ENCODE results near the gene LSAMP.

The LSAMP gene

DNA sequence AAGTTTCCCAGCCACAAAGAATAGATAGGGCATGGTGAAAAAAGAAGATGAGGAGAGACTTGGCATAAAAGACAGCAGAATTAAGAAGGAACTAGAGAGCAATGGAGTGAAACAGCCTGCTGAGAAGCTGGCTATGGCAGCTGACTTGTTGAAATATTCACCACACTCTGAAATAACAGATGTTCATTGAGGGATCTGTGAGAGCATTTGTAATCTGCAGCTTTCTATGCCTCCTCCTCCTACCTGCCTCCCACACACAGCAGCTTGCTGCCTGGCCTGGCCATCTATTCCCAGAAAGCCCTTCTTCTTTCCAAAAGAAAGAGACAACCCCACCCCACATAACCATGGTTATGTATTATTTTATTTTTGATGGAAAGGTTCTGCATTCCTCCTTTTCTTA lies 518.1 kb downstream of the LSAMP start:
- Mint-ChIP-seq H3K36me3 (ENCODE audit: low read depth) (no peaks in the 10 kb centered on the region), H3K27me3 (peaks cover 12% of the 10 kb centered on the region)
- ATAC-seq = no peak

DNA sequence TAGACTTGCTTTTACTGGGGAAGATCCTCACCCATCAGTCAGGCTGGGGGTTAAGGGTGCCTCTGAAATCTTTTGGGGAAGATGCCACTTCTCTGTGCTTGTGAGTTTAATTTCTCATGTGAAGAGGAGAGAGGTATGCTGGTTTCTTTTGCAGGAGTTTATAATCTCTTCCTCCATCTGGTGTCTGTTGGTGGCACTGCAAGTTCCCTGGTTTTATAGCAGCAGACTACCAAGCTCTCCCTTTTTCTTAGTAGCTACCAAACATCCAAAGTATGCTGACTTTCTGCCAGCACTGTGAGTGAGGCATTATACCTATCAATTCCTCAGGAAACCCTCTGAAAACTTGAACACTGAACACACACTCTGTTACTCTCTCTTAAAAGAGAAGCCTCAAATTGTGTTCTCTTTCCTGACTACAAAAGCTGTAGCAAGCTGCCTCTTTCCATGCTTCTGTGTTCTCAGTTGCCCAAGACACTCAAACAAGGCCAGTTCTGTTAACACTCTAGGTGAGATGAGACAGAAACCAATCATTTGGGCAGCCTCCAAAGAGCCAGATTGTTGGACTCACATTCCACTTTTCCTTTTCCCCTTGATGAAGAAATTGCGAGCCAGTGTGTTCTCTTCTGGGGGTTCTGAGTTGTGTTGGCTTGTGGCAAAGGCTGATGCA lies 522.5 kb downstream of the LSAMP start:
- Mint-ChIP-seq H3K36me3 (ENCODE audit: low read depth) (no peaks in the 10 kb centered on the region), H3K4me1 (no peaks in the 10 kb centered on the region), H3K4me3 (no peak overlapping the region), H3K9me3 (peaks cover 19% of the 10 kb centered on the region), H3K27ac (no peak overlapping the region), H3K27me3 (peaks cover 6% of the 10 kb centered on the region)
- ATAC-seq (no peak), DNase-seq (no peak)

More for the DNA sequence above, 518.1 kb downstream of the LSAMP start:
- Mint-ChIP-seq H3K9me3 (peaks cover 3% of the 10 kb centered on the region), H3K4me3 (no peak overlapping the region), H3K27ac (no peak overlapping the region), H3K4me1 (no peaks in the 10 kb centered on the region)
- no peak for DNase-seq

DNA sequence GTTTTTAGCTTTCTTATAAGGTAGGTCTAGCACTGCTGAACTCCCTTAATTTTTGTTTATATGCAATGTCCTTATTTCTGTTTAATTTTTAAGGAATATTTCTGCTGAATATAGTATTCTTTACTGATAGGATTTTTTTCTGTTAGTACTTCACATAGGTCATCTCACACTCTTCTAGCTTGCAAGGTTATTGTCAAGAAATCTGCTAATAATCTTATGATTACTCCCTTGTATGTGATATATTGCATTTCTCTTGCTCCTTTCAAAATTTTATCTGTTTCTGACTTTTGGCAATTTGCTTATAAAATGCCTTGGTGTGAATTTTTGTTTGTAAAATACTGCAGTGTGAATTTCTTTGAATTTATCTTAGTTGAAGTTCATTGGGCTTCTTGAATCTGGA lies 523.6 kb downstream of the LSAMP start:
- no peak overlapping the region for H3K27ac Mint-ChIP-seq
- no peak for DNase-seq
- no peaks in the 10 kb centered on the region for H3K27me3 Mint-ChIP-seq
- no peak overlapping the region for H3K4me3 Mint-ChIP-seq
- H3K4me1 Mint-ChIP-seq = no peaks in the 10 kb centered on the region
- ATAC-seq = no peak
- H3K9me3 Mint-ChIP-seq = peaks cover 18% of the 10 kb centered on the region
- H3K36me3 Mint-ChIP-seq (ENCODE audit: low read depth) = no peaks in the 10 kb centered on the region

DNA sequence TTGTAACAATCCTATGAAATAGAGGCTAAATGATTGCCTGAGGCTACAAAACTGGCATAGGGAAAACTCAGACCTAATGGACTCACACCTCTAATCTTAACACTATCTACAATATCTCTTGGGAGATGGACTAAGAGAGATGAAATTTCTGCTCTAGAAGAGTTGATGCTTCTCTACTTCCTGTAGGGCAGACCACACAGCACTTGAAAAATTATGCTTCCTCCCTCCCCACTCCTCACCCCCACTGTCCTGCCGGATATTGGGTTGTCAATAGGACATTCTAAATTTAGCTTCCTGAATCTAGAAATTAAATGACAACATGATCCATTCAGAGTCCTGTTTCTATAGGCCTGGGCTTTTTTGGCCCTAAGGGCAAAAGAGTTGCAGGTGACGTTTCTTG lies 526.4 kb downstream of the LSAMP start:
- Mint-ChIP-seq H3K4me3 (no peak overlapping the region), H3K27me3 (no peaks in the 10 kb centered on the region), H3K27ac (no peak overlapping the region), H3K36me3 (ENCODE audit: low read depth) (no peaks in the 10 kb centered on the region), H3K4me1 (no peaks in the 10 kb centered on the region), H3K9me3 (peaks cover 16% of the 10 kb centered on the region)
- ATAC-seq (no peak), DNase-seq (no peak)

DNA sequence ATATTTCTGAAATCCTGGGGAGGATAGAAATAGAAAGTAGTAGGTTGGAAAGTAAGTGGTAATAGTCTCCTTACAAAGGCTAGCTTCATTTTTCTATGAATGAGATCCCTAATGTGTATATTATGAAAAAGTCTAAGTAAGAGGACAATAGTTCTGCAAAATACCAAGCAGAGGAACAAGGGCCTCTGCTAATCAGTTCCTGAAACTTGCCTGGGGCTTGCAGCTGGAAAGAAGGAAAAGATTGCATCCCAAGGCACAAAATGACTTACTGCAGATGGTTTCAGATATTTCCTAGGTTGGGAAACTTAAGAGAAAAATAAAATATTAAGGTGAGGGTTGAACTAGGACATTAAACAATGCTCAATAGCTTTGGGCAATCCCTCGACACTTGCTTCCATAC lies 528.4 kb downstream of the LSAMP start:
- no peak overlapping the region for H3K4me3 Mint-ChIP-seq
- H3K27ac Mint-ChIP-seq = no peak overlapping the region
- no peaks in the 10 kb centered on the region for H3K4me1 Mint-ChIP-seq
- H3K36me3 Mint-ChIP-seq (ENCODE audit: low read depth) = no peaks in the 10 kb centered on the region
- ATAC-seq = no peak
- no peaks in the 10 kb centered on the region for H3K27me3 Mint-ChIP-seq
- peaks cover 16% of the 10 kb centered on the region for H3K9me3 Mint-ChIP-seq
- DNase-seq = no peak

DNA sequence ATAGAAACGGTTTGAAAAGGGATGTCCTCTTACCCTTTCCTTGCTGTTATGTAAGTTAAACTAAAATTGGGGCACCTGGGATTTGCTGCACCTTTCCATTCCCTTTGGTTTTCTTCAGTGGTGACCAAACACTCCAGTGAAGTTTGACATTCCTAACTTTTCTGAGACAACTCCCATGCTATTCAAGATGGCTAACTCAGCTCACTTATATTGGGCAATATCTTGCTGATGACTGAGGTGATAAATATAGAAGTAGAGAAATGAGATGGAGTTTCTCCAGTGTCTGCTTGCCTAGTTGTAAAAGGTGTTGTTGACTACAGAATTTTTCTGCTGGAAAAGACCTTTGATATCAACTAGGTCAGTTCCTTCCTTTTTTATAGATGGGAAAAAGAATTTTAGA lies 530.2 kb downstream of the LSAMP start:
- no peak for ATAC-seq
- Mint-ChIP-seq H3K9me3 (peaks cover 6% of the 10 kb centered on the region), H3K4me1 (no peaks in the 10 kb centered on the region), H3K36me3 (ENCODE audit: low read depth) (no peaks in the 10 kb centered on the region), H3K4me3 (no peak overlapping the region), H3K27me3 (no peaks in the 10 kb centered on the region), H3K27ac (no peak overlapping the region)
- DNase-seq = no peak

DNA sequence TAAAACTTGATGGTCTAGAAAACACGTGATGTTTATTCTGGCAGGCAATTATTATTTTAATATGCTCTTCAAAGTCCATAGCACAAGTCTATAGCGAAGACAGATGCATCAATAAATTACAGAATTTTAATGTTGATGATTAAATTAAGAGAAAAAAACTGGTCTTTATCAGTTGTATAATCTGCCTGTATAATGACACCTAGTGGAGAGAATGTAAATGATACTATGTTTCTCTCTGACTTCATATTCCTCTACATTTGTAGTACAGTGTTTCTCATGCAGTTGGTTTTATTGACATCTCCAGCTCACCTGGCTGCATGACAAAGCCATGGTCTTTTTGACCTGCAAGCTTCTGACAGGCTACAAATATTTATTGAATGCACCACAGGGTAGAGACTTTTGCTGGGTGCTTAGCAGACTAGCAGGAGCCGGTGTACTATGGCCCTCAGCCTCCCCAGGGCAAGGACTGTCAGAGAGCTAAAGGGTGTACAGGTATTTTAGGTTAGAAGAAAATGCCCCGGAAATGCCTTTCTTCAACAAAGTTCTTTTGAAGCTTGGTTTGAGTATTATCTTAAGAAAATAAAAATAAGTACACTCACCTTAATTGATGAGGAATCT lies 532.1 kb downstream of the LSAMP start:
- ATAC-seq (no peak), DNase-seq (no peak)
- Mint-ChIP-seq H3K4me1 (no peaks in the 10 kb centered on the region), H3K27ac (no peak overlapping the region), H3K4me3 (no peak overlapping the region), H3K9me3 (no peaks in the 10 kb centered on the region), H3K27me3 (no peaks in the 10 kb centered on the region), H3K36me3 (ENCODE audit: low read depth) (no peaks in the 10 kb centered on the region)

DNA sequence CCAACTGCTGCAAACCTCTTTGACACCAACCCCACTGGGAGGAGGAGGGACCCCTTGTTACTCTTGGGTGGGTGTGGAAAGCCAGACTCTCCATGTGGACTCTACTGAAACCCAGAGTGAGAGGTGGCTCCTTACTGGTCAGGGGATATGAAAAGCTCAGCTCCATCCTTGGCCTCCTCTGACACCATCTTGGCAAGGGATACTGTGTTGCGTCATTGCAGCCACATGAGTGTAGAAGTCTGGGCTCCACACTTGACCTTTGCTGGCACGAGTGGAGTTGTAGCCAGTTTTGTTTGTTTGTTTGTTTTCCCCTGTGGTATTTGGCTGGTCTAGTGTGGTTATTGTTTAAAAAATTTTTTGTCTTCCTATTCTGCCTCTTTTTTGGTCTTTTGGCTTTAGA lies 532.9 kb downstream of the LSAMP start:
- ATAC-seq (no peak), DNase-seq (no peak)
- H3K4me3 Mint-ChIP-seq = no peak overlapping the region
- no peaks in the 10 kb centered on the region for H3K36me3 Mint-ChIP-seq (ENCODE audit: low read depth)
- no peak overlapping the region for H3K27ac Mint-ChIP-seq
- no peaks in the 10 kb centered on the region for H3K4me1 Mint-ChIP-seq
- H3K27me3 Mint-ChIP-seq = no peaks in the 10 kb centered on the region
- no peaks in the 10 kb centered on the region for H3K9me3 Mint-ChIP-seq

DNA sequence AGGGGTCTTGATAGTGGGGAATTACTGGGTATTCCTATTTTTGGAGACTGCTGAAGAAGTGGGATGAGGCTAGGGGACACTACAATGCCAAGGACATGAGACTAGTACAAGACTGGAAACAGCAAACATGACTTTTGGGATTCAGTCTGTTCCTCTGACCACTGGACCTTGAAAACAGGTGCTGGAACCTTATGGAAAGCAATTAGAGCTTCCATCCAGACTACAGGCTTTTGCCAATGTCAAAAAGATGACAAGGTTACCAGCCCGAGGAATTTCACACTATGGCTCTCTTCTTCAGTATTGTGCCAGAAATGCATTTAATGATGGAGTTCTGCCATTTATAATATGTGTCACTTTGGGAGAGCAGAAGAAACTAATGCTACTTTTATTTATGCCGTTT lies 539.4 kb downstream of the LSAMP start:
- Mint-ChIP-seq H3K27me3 (no peaks in the 10 kb centered on the region), H3K36me3 (ENCODE audit: low read depth) (no peaks in the 10 kb centered on the region), H3K9me3 (no peaks in the 10 kb centered on the region), H3K27ac (no peak overlapping the region), H3K4me3 (no peak overlapping the region), H3K4me1 (no peaks in the 10 kb centered on the region)
- ATAC-seq (no peak), DNase-seq (no peak)

DNA sequence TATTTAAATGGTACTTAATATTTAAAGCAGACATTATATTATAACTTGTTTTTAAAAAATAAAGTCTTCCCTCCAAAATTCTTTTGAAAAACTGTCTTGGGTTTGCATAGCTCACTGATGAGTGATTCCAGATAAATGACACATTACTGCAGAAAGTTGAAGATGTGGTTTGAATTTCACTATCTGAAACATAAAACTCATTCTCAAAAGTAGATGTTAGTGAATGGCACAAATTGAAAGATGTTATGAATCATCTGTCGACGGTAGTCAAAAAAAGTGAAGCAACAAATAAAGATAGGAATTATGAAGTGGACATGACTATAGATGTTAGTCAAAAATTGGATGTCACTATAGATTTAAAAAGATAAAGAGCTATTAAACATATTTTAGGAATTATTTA lies 541.4 kb downstream of the LSAMP start:
- no peaks in the 10 kb centered on the region for H3K27me3 Mint-ChIP-seq
- H3K4me1 Mint-ChIP-seq = no peaks in the 10 kb centered on the region
- H3K36me3 Mint-ChIP-seq (ENCODE audit: low read depth) = no peaks in the 10 kb centered on the region
- DNase-seq = no peak
- H3K9me3 Mint-ChIP-seq = no peaks in the 10 kb centered on the region
- no peak overlapping the region for H3K27ac Mint-ChIP-seq
- ATAC-seq = no peak
- H3K4me3 Mint-ChIP-seq = no peak overlapping the region

DNA sequence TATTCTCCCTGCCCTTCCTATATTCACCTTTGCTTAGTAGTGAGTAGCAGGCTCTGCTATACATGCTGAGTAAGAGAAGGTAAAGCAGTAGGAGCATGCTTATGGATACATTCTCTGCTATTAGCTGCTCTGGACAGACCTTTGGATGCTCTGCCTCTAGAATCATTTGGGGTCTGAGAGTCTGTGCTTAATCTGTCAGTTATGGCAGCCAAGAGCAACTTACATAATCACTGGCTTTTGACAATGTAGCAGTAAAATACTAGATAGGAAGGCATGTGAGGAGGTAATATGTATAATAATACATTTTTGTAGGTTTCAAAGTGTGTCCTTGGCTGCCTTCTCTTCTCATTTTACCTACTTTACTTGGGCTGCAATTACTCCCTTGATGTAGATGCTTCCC lies 544.3 kb downstream of the LSAMP start:
- H3K9me3 Mint-ChIP-seq = no peaks in the 10 kb centered on the region
- no peaks in the 10 kb centered on the region for H3K36me3 Mint-ChIP-seq (ENCODE audit: low read depth)
- DNase-seq = no peak
- no peaks in the 10 kb centered on the region for H3K4me1 Mint-ChIP-seq
- no peak overlapping the region for H3K27ac Mint-ChIP-seq
- no peak overlapping the region for H3K4me3 Mint-ChIP-seq
- no peak for ATAC-seq
- H3K27me3 Mint-ChIP-seq = no peaks in the 10 kb centered on the region

DNA sequence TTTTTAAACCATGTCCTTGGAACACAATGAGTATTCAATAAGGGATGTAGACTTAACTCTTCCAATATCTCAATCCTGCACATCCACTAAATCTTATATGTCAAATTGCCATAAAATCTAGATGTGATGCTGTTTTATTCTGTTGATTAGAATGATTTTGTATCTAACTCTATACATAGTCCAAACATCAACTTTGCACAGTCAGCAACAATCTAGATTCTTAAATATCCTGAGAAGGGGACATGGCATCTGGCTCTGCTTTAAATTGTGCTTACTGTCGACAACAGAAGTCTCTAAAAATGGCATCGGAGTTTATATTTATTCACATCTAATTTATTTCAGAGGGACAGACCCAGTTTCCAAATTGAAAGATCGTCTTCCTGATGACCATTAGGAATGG lies 545.8 kb downstream of the LSAMP start:
- no peak overlapping the region for H3K27ac Mint-ChIP-seq
- H3K36me3 Mint-ChIP-seq (ENCODE audit: low read depth) = no peaks in the 10 kb centered on the region
- ATAC-seq (no peak), DNase-seq (no peak)
- H3K27me3 Mint-ChIP-seq = no peaks in the 10 kb centered on the region
- no peaks in the 10 kb centered on the region for H3K9me3 Mint-ChIP-seq
- H3K4me1 Mint-ChIP-seq = no peaks in the 10 kb centered on the region
- no peak overlapping the region for H3K4me3 Mint-ChIP-seq

DNA sequence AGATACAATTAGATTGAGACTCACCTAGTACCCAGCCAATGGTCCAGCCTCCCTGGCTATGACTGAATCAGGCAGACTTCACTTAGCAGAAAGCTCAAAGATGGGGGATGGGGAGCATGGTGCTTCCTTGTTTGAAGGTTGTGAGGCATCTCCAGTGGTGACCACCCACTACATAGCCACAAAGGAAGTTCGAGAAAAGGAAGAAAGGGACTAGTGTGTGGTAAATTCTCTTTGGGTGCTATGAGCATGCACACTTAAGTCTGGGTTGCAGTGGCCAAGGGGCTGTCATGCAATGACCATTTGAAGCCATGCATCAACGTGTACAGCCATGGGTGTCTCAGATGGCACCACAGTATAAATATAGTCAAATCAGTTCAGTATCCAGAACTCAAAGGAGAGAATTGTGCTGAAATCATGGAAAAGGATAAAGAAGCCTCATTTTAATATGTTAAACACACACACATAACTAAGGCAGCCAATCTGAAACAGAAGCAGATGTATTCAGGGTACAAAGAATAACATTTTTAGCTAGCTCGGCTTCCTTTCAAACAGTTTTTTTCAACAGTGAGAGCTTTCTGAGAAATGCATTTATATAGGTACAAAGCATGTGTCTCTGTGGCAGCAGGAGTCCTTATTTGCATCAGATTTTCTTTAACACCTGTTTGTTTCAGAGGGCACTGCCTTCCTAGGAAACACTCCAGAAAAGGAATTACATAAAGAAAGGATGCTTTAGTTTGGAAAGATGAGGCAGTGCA lies 546.5 kb downstream of the LSAMP start:
- Mint-ChIP-seq H3K36me3 (ENCODE audit: low read depth) (no peaks in the 10 kb centered on the region), H3K4me1 (no peaks in the 10 kb centered on the region), H3K27me3 (no peaks in the 10 kb centered on the region), H3K27ac (no peak overlapping the region), H3K9me3 (peaks cover 2% of the 10 kb centered on the region), H3K4me3 (no peak overlapping the region)
- DNase-seq (no peak), ATAC-seq (no peak)

DNA sequence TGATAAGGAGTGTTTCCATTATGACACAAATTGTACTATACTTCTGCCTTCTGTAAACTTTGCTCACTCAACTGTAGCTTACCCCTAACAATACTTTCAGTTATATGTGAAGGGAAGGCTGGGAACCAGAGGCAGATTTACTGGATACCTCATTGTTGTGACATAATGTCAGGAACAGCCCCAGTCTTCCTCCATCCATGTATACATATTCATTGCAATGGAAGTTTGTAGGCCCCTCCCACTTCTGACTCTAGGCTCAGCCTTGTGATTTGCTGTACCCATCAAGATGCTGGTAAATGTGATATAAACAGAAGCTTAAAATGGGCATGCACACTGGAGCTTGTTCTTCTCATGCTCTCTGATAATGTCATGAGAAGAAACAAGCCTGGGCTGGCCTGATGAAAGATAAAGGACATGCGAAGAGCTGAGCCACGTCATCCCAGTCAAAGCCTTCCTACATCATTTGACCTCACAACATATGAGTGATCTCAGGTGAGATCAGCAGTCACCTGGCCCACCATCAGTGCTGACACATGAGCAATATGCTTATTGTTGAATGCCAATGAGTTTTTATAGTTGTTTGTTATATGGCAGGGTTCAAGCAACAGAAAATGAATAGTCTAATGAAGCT lies 554.2 kb downstream of the LSAMP start:
- no peak for DNase-seq
- peaks cover 4% of the 10 kb centered on the region for H3K27me3 Mint-ChIP-seq
- H3K36me3 Mint-ChIP-seq (ENCODE audit: low read depth) = no peaks in the 10 kb centered on the region
- peaks cover 3% of the 10 kb centered on the region for H3K9me3 Mint-ChIP-seq
- no peak overlapping the region for H3K4me3 Mint-ChIP-seq
- no peak overlapping the region for H3K27ac Mint-ChIP-seq
- ATAC-seq = no peak
- no peaks in the 10 kb centered on the region for H3K4me1 Mint-ChIP-seq

DNA sequence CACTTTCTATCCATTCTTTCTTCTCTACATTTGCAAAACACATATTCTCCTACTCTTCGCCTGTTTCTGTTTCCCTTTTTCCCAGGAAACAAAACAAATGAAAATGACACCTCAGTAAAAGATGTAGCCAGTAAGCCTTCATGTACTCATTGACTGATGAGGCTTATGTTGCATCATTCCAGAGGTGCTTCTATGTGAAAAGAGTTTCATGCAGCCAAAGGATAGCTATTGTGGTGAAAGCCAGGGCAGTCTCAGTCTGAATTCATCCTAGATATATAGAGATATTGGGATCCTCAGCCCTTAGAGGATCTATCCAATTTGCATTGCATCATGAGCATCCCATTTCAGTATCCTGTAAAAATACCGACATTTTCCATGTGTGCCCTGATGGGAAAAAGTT lies 554.7 kb downstream of the LSAMP start:
- no peak for ATAC-seq
- Mint-ChIP-seq H3K27ac (no peak overlapping the region), H3K9me3 (peaks cover 3% of the 10 kb centered on the region), H3K27me3 (peaks cover 4% of the 10 kb centered on the region), H3K4me3 (no peak overlapping the region), H3K36me3 (ENCODE audit: low read depth) (no peaks in the 10 kb centered on the region), H3K4me1 (no peaks in the 10 kb centered on the region)
- DNase-seq = no peak

All from activated naive CD8-positive, alpha-beta T cell treated with anti-CD3 and anti-CD28 coated beads, Interleukin-2, amount 50 U/mL, for 24 hours (primary cell).